ENCODE data around the gene SVIL.

GRCh38 chr10:29668628-29669027 is 33.9 kb upstream of the SVIL start:
- no peak for TF ChIP-seq CTCF (IDR thresholded peaks at IDR 0.05; ENCODE audit: low read length)
- TF ChIP-seq EZH2 (IDR thresholded peaks at IDR 0.05; ENCODE audit: borderline replicate concordance, low read length) = no peak

Data from OCI-LY1 (cell line).